ENCODE data around the gene BAHCC1.

DNA sequence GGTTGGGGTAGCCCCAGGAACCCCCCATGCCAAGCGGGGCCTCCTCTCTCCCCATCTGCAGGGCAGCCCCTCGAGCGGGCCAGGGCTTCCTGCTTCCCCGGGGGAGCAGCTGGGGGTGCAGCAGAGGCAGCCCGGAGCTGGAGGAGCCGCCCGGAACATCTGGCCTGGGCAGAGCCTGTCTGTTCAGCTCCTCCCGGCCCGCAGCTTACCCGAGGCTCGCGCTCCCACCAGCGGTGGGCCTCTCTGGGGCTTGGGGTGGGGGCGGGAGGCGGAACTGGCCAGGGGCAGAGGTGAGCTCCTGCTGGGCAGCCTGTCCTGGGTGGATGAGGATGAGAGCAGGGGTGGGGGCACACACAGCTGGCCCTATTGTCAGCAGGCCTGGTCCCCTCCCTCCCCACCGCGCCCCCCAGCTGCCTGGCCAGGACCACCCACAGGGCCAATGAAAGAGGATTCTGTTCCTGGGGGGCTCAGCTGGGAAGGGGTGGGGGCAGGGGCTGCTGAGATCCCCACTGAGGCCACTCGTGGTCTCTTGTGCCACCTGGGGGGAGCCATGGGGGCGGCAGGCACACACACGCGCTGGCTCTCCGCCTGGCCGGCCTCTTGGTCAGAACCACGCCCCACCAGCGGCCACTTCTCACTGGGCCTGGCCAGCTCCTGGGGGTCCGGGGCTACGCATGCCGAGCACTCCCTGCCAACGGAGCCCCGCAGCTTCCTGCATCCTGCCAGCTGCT is 34.7 kb downstream of the BAHCC1 start:
- TF ChIP-seq CTCF (IDR thresholded peaks at IDR 0.05) (no peak), POLR2A (IDR thresholded peaks at IDR 0.05) (no peak)
